Measurements from ENCODE around the gene FRYL.
"Not testable (repeated sequence)": the region's sequence is repeated elsewhere in the genome, so short reads cannot be mapped to it uniquely, and the experiment has no call there.

Gene FRYL

GRCh38 chr4:48800155-48800554 lies 20.1 kb upstream of the FRYL start:
- not testable (repeated sequence) for H3K27me3 ChIP-seq (ENCODE audit: control insufficient read depth, insufficient read depth, low read length); H3K27ac ChIP-seq (ENCODE audit: low read length); H3K4me1 ChIP-seq (ENCODE audit: control insufficient read depth, insufficient read depth, low read length); H3K36me3 ChIP-seq (ENCODE audit: control insufficient read depth, insufficient read depth, low read length); H3K4me3 ChIP-seq (ENCODE audit: low read length); DNase-seq (ENCODE audit: low read depth, low spot score); H3K9me3 ChIP-seq (ENCODE audit: control insufficient read depth, insufficient read depth, low read length)
- WGBS (ENCODE audit: insufficient coverage, insufficient read length) = no CpG with 5 or more reads among the region's 2 CpGs

GRCh38 chr4:48799157-48799556 lies 19.1 kb upstream of the FRYL start:
- no CpG with 5 or more reads among the region's 2 CpGs for WGBS (ENCODE audit: insufficient coverage, insufficient read length)
- DNase-seq (ENCODE audit: low read depth, low spot score) = no peak

GRCh38 chr4:48798117-48798516 lies 18.0 kb upstream of the FRYL start:
- DNase-seq (ENCODE audit: low read depth, low spot score) = no peak
- Histone ChIP-seq H3K36me3 (ENCODE audit: control insufficient read depth, insufficient read depth, low read length) (no peaks in the 10 kb centered on the region), H3K9me3 (ENCODE audit: control insufficient read depth, insufficient read depth, low read length) (no peaks in the 10 kb centered on the region), H3K27me3 (ENCODE audit: control insufficient read depth, insufficient read depth, low read length) (no peaks in the 10 kb centered on the region), H3K4me1 (ENCODE audit: control insufficient read depth, insufficient read depth, low read length) (no peaks in the 10 kb centered on the region), H3K27ac (ENCODE audit: low read length) (no peak overlapping the region), H3K4me3 (ENCODE audit: low read length) (no peak overlapping the region)
- WGBS (ENCODE audit: insufficient coverage, insufficient read length) = no CpG with 5 or more reads among the region's 2 CpGs

More at GRCh38 chr4:48799157-48799556, 19.1 kb upstream of the FRYL start:
- H3K27ac ChIP-seq (ENCODE audit: low read length) = no peak overlapping the region
- H3K9me3 ChIP-seq (ENCODE audit: control insufficient read depth, insufficient read depth, low read length) = no peaks in the 10 kb centered on the region
- no peaks in the 10 kb centered on the region for H3K4me1 ChIP-seq (ENCODE audit: control insufficient read depth, insufficient read depth, low read length)
- no peaks in the 10 kb centered on the region for H3K36me3 ChIP-seq (ENCODE audit: control insufficient read depth, insufficient read depth, low read length)
- no peaks in the 10 kb centered on the region for H3K27me3 ChIP-seq (ENCODE audit: control insufficient read depth, insufficient read depth, low read length)
- H3K4me3 ChIP-seq (ENCODE audit: low read length) = no peak overlapping the region

GRCh38 chr4:48796927-48797679 lies 17.0 kb upstream of the FRYL start:
- no peak overlapping the region for H3K27ac ChIP-seq (ENCODE audit: low read length)
- DNase-seq (ENCODE audit: low read depth, low spot score) = no peak
- no peak overlapping the region for H3K4me3 ChIP-seq (ENCODE audit: low read length)
- no peaks in the 10 kb centered on the region for H3K4me1 ChIP-seq (ENCODE audit: control insufficient read depth, insufficient read depth, low read length)
- no CpG with 5 or more reads among the region's 1 CpG for WGBS (ENCODE audit: insufficient coverage, insufficient read length)
- no peaks in the 10 kb centered on the region for H3K27me3 ChIP-seq (ENCODE audit: control insufficient read depth, insufficient read depth, low read length)
- H3K36me3 ChIP-seq (ENCODE audit: control insufficient read depth, insufficient read depth, low read length) = no peaks in the 10 kb centered on the region
- H3K9me3 ChIP-seq (ENCODE audit: control insufficient read depth, insufficient read depth, low read length) = no peaks in the 10 kb centered on the region

- Histone ChIP-seq H3K36me3 (ENCODE audit: control insufficient read depth, insufficient read depth, low read length) (no peaks in the 10 kb centered on the region), H3K4me1 (ENCODE audit: control insufficient read depth, insufficient read depth, low read length) (no peaks in the 10 kb centered on the region), H3K27ac (ENCODE audit: low read length) (no peak overlapping the region), H3K27me3 (ENCODE audit: control insufficient read depth, insufficient read depth, low read length) (no peaks in the 10 kb centered on the region), H3K9me3 (ENCODE audit: control insufficient read depth, insufficient read depth, low read length) (no peaks in the 10 kb centered on the region), H3K4me3 (ENCODE audit: low read length) (no peak overlapping the region)
- no peak for DNase-seq (ENCODE audit: low read depth, low spot score)
- no CpG with 5 or more reads among the region's 2 CpGs for WGBS (ENCODE audit: insufficient coverage, insufficient read length)
Measured at GRCh38 chr4:48796191-48796926, 16.3 kb upstream of the FRYL start.

GRCh38 chr4:48795108-48795507 lies 15.0 kb upstream of the FRYL start:
- no CpG with 5 or more reads among the region's 3 CpGs for WGBS (ENCODE audit: insufficient coverage, insufficient read length)
- no peaks in the 10 kb centered on the region for H3K27me3 ChIP-seq (ENCODE audit: control insufficient read depth, insufficient read depth, low read length)

GRCh38 chr4:48792348-48793006 lies 12.4 kb upstream of the FRYL start:
- no peaks in the 10 kb centered on the region for H3K9me3 ChIP-seq (ENCODE audit: control insufficient read depth, insufficient read depth, low read length)
- no peak overlapping the region for H3K4me3 ChIP-seq (ENCODE audit: low read length)
- no peak for DNase-seq (ENCODE audit: low read depth, low spot score)
- no peaks in the 10 kb centered on the region for H3K4me1 ChIP-seq (ENCODE audit: control insufficient read depth, insufficient read depth, low read length)
- H3K36me3 ChIP-seq (ENCODE audit: control insufficient read depth, insufficient read depth, low read length) = no peaks in the 10 kb centered on the region
- WGBS (ENCODE audit: insufficient coverage, insufficient read length) = no CpG with 5 or more reads among the region's 5 CpGs
- H3K27ac ChIP-seq (ENCODE audit: low read length) = no peak overlapping the region
- H3K27me3 ChIP-seq (ENCODE audit: control insufficient read depth, insufficient read depth, low read length) = no peaks in the 10 kb centered on the region

More at GRCh38 chr4:48795108-48795507, 15.0 kb upstream of the FRYL start:
- no peak for DNase-seq (ENCODE audit: low read depth, low spot score)
- H3K36me3 ChIP-seq (ENCODE audit: control insufficient read depth, insufficient read depth, low read length) = no peaks in the 10 kb centered on the region
- H3K9me3 ChIP-seq (ENCODE audit: control insufficient read depth, insufficient read depth, low read length) = no peaks in the 10 kb centered on the region
- H3K4me3 ChIP-seq (ENCODE audit: low read length) = no peak overlapping the region
- no peak overlapping the region for H3K27ac ChIP-seq (ENCODE audit: low read length)
- no peaks in the 10 kb centered on the region for H3K4me1 ChIP-seq (ENCODE audit: control insufficient read depth, insufficient read depth, low read length)

- no peaks in the 10 kb centered on the region for H3K4me1 ChIP-seq (ENCODE audit: control insufficient read depth, insufficient read depth, low read length)
- no peaks in the 10 kb centered on the region for H3K36me3 ChIP-seq (ENCODE audit: control insufficient read depth, insufficient read depth, low read length)
- no peak overlapping the region for H3K4me3 ChIP-seq (ENCODE audit: low read length)
- H3K27ac ChIP-seq (ENCODE audit: low read length) = no peak overlapping the region
- H3K27me3 ChIP-seq (ENCODE audit: control insufficient read depth, insufficient read depth, low read length) = no peaks in the 10 kb centered on the region
- no peak for DNase-seq (ENCODE audit: low read depth, low spot score)
- no peaks in the 10 kb centered on the region for H3K9me3 ChIP-seq (ENCODE audit: control insufficient read depth, insufficient read depth, low read length)
Measured at GRCh38 chr4:48791313-48791712, 11.2 kb upstream of the FRYL start.

- Histone ChIP-seq H3K4me3 (ENCODE audit: low read length) (no peak overlapping the region), H3K4me1 (ENCODE audit: control insufficient read depth, insufficient read depth, low read length) (no peaks in the 10 kb centered on the region), H3K27me3 (ENCODE audit: control insufficient read depth, insufficient read depth, low read length) (no peaks in the 10 kb centered on the region), H3K27ac (ENCODE audit: low read length) (no peak overlapping the region), H3K9me3 (ENCODE audit: control insufficient read depth, insufficient read depth, low read length) (no peaks in the 10 kb centered on the region), H3K36me3 (ENCODE audit: control insufficient read depth, insufficient read depth, low read length) (no peaks in the 10 kb centered on the region)
- no peak for DNase-seq (ENCODE audit: low read depth, low spot score)
Measured at GRCh38 chr4:48790561-48790960, 10.5 kb upstream of the FRYL start.

- Histone ChIP-seq H3K9me3 (ENCODE audit: control insufficient read depth, insufficient read depth, low read length) (no peaks in the 10 kb centered on the region), H3K27me3 (ENCODE audit: control insufficient read depth, insufficient read depth, low read length) (no peaks in the 10 kb centered on the region), H3K4me1 (ENCODE audit: control insufficient read depth, insufficient read depth, low read length) (no peaks in the 10 kb centered on the region), H3K4me3 (ENCODE audit: low read length) (no peak overlapping the region), H3K36me3 (ENCODE audit: control insufficient read depth, insufficient read depth, low read length) (no peaks in the 10 kb centered on the region), H3K27ac (ENCODE audit: low read length) (no peak overlapping the region)
- no CpG with 5 or more reads among the region's 1 CpG for WGBS (ENCODE audit: insufficient coverage, insufficient read length)
- no peak for DNase-seq (ENCODE audit: low read depth, low spot score)
Measured at GRCh38 chr4:48787056-48787455, 7.0 kb upstream of the FRYL start.

Data from iPS DF 6.9 (cell line).